GM12878 (cell line): Measurements from ENCODE around the gene OTUB2. TPM values are rescaled to one million over a fixed set of nuclear protein-coding genes. Genes with fewer than 3 reads are reported as not detected.

Source experiments
- ATAC-seq: fragments of 200-7000 bp; cut with Tn5 transposase; 3 replicates; pipeline ENCODE4 v1.9.1; 2020; ENCODE audit warnings: mild to moderate bottlenecking, moderate library complexity
- BruUV-seq: library from RNA; stranded (reverse); fragments of 400-500 nt; replicated peaks from 2 replicates; lab custom pipeline; 2021; lab: Mats Ljungman, UMichigan
- CTCF ChIA-PET: fragments of 300-600 bp; sonication (Branson Sonifier 250); formaldehyde crosslinking; extraction: SDS; loops from one replicate; lab custom pipeline; 2021; ENCODE audit warnings: inconsistent platforms; lab: Yijun Ruan, JAX
- POLR2A ChIA-PET: fragments of 350-600 bp; formaldehyde crosslinking; extraction: SDS; loops from one replicate; lab custom pipeline; 2021; ENCODE audit warnings: inconsistent platforms; lab: Charles Lee
- RAD21 ChIA-PET: fragments of 300-600 bp; sonication (Branson Sonifier 250); formaldehyde crosslinking; loops from one replicate; lab custom pipeline; 2023; ENCODE audit warnings: antibody characterized with exemption; ENCODE audit not compliant: unreplicated experiment; lab: Charles Lee
- SMC1A ChIA-PET: fragments of 300-600 bp; sonication (Branson Sonifier 250); formaldehyde crosslinking; loops from one replicate; lab custom pipeline; 2023; ENCODE audit not compliant: unreplicated experiment, uncharacterized antibody; lab: Charles Lee
- DNase-seq: peaks from one replicate; pipeline ENCODE4 v3.0.0-alpha.2; 2011; ENCODE audit warnings: low read depth, low spot score
- FAIRE-seq: peaks from 3 replicates; lab custom pipeline; 2011; peaks lifted over from hg19 to GRCh38; lab: Jason Lieb, UNC
- H2AFZ ChIP-seq: 2 replicates; pipeline ENCODE4 v1.6.0; 2011; ENCODE audit warnings: low read depth, low read length, control low read depth; ENCODE audit not compliant: control insufficient read depth
- H3K27ac ChIP-seq: 2 replicates; pipeline ENCODE4 v1.5.1; 2011; ENCODE audit warnings: control low read depth; ENCODE audit not compliant: control insufficient read depth, insufficient read depth
- H3K27me3 ChIP-seq, 2 experiments: replicated peaks in 1 of 2; 2 replicates each; pipeline versions ENCODE4 v1.6.0 to v1.6.1; 2011; ENCODE audit warnings: low read length in 1 of 2; ENCODE audit not compliant: control insufficient read depth in 2 of 2, insufficient read depth in 2 of 2
- H3K36me3 ChIP-seq, 2 experiments: 2 replicates each; pipeline ENCODE4 v1.5.1; 2011; ENCODE audit warnings: low read length in 1 of 2; ENCODE audit not compliant: control insufficient read depth in 2 of 2, insufficient read depth in 2 of 2
- H3K4me1 ChIP-seq: 2 replicates; pipeline ENCODE4 v1.6.1; 2011; ENCODE audit warnings: mild to moderate bottlenecking, low read length, moderate library complexity, mixed read lengths; ENCODE audit not compliant: control insufficient read depth, insufficient read depth
- H3K4me2 ChIP-seq: 2 replicates; pipeline ENCODE4 v1.6.0; 2011; ENCODE audit warnings: control low read depth; ENCODE audit not compliant: control insufficient read depth, insufficient read depth
- H3K4me3 ChIP-seq: fragments of 200-600 bp; sonication (generic); 2 replicates; pipeline ENCODE4 v1.5.1; 2016
- H3K79me2 ChIP-seq: 2 replicates; pipeline ENCODE4 v1.6.0; 2011; ENCODE audit warnings: low read length; ENCODE audit not compliant: control insufficient read depth, insufficient read depth
- H3K9ac ChIP-seq: 2 replicates; pipeline ENCODE4 v1.8.0; 2011; ENCODE audit warnings: low read length, control low read depth, mixed read lengths; ENCODE audit not compliant: control insufficient read depth, insufficient read depth
- H3K9me3 ChIP-seq: replicated peaks from 3 replicates; pipeline ENCODE4 v1.5.1; 2011; ENCODE audit warnings: mild to moderate bottlenecking, low read length; ENCODE audit not compliant: control insufficient read depth, insufficient read depth
- H4K20me1 ChIP-seq: 2 replicates; pipeline ENCODE4 v1.6.0; 2011; ENCODE audit not compliant: control insufficient read depth, insufficient read depth
- BACH1 ChIP-seq: fragments of 450-650 bp; IDR thresholded peaks from 2 replicates; pipeline ENCODE4 v1.6.1; 2017; ENCODE audit warnings: mild to moderate bottlenecking, borderline replicate concordance
- BHLHE40 ChIP-seq, 2 experiments: fragments of 450-650 bp in 1 of 2; IDR thresholded peaks; 2 replicates each; pipeline ENCODE4 v1.6.1; 2011 to 2017; ENCODE audit warnings: low read depth in 2 of 2, borderline replicate concordance in 1 of 2, improper control_type of control experiment in 1 of 2, low read length in 1 of 2, mild to moderate bottlenecking in 1 of 2
- CBFB ChIP-seq: IDR thresholded peaks from 2 replicates; pipeline ENCODE4 v1.6.1; 2016; ENCODE audit warnings: antibody characterized with exemption, low read depth
- CEBPB ChIP-seq, 2 experiments: fragments of 150-350 bp in 1 of 2; IDR thresholded peaks; 2 replicates each; pipeline ENCODE4 v1.6.1; 2012 to 2014; ENCODE audit warnings: low read depth in 2 of 2, low read length in 2 of 2, borderline replicate concordance in 1 of 2, inconsistent platforms in 1 of 2
- LARP7 ChIP-seq: fragments of 450-650 bp; IDR thresholded peaks from 2 replicates; pipeline ENCODE4 v1.6.1; 2017; ENCODE audit warnings: mild to moderate bottlenecking
- SREBF2 ChIP-seq: IDR thresholded peaks from 2 replicates; pipeline ENCODE4 v1.6.1; 2012; ENCODE audit warnings: mild to moderate bottlenecking, low read length
- TAF1 ChIP-seq: IDR thresholded peaks from 2 replicates; pipeline ENCODE4 v1.6.1; 2011; ENCODE audit warnings: mild to moderate bottlenecking, low read depth, low read length, borderline replicate concordance
- TCF12 ChIP-seq: IDR thresholded peaks from 2 replicates; pipeline ENCODE4 v1.6.1; 2011; ENCODE audit warnings: low read depth, mild to moderate bottlenecking, low read length
- ZBED1 ChIP-seq: IDR thresholded peaks from 2 replicates; pipeline ENCODE4 v1.6.1; 2016; ENCODE audit warnings: borderline replicate concordance
- WGBS: methylation state at CpG from one replicate; pipeline ENCODE4 v1.1.6; 2016; ENCODE audit warnings: low lambda C conversion rate; ENCODE audit not compliant: insufficient replicate concordance, insufficient coverage; ENCODE audit errors: missing lambda C conversion rate; 5-methylcytosine and 5-hydroxymethylcytosine counted together
- in situ Hi-C: fragments of 300-500 bp; cut with MboI; formaldehyde crosslinking; loops from 9 replicates; pipeline ENCODE4 v1.14.3; 2018; ENCODE audit warnings: mixed read lengths
- intact Hi-C: fragments of 100-400 bp; cut with micrococcal nuclease; formaldehyde crosslinking; loops from one replicate; pipeline ENCODE4 v1.14.2; 2022; ENCODE audit not compliant: unreplicated experiment
- polyA plus RNA-seq, 11 experiments: library from polyadenylated mRNA; depleted of rRNA in 4 of 11; unstranded in 6 of 11; stranded (reverse) in 5 of 11; fragments of >200 nt; fragmentation: Nextera tagmentation in 4 of 11; fragmentation: Illumina TruSeq in 1 of 11; extraction: Ambion mirVana in 4 of 11; extraction: Trizol in 1 of 11; gene quantifications; 1 replicate in 1 of 11; 2 replicates in 10 of 11; pipeline versions ENCODE4 v1.2.1 to v1.2.3, GENCODE V29; 2011 to 2016; ENCODE audit warnings: inconsistent platforms in 2 of 11, missing spikeins in 2 of 11, low read depth in 1 of 11
- total RNA-seq, 4 experiments: library from RNA; depleted of rRNA in 3 of 4; stranded (reverse); fragments of >200 nt in 3 of 4; fragmentation: Illumina TruSeq in 1 of 4; extraction: Trizol in 1 of 4; gene quantifications; 2 replicates each; pipeline versions ENCODE4 v1.2.1 to v1.2.3, GENCODE V29; 2013 to 2021
- TF ChIP-seq, protein P1 (sequence below): fragments of 450-650 bp; IDR thresholded peaks from 2 replicates; pipeline ENCODE4 v1.6.1; 2017; ENCODE audit warnings: mild to moderate bottlenecking, low read depth, inconsistent platforms; ENCODE audit not compliant: poor library complexity, severe bottlenecking
- TF ChIP-seq, protein P2 (sequence below): fragments of 450-650 bp; IDR thresholded peaks from 2 replicates; pipeline ENCODE4 v1.6.1; 2017; ENCODE audit warnings: mild to moderate bottlenecking, moderate library complexity
- TF ChIP-seq, protein P3 (sequence below): IDR thresholded peaks from 2 replicates; pipeline ENCODE4 v1.6.1; 2011; ENCODE audit warnings: low read depth, low read length, improper control_type of control experiment, borderline replicate concordance
- TF ChIP-seq, protein P4 (sequence below): fragments of 450-650 bp; IDR thresholded peaks from 2 replicates; pipeline ENCODE4 v1.6.1; 2016; ENCODE audit warnings: mild to moderate bottlenecking

OTUB2 gene
- total and polyA plus RNA-seq, 10 of the 15 experiments (the other 5 are each of a cell fraction or from before 2014, with no cell fraction given) = 0.05 to 0.82 (median 0.43) TPM

DNA sequence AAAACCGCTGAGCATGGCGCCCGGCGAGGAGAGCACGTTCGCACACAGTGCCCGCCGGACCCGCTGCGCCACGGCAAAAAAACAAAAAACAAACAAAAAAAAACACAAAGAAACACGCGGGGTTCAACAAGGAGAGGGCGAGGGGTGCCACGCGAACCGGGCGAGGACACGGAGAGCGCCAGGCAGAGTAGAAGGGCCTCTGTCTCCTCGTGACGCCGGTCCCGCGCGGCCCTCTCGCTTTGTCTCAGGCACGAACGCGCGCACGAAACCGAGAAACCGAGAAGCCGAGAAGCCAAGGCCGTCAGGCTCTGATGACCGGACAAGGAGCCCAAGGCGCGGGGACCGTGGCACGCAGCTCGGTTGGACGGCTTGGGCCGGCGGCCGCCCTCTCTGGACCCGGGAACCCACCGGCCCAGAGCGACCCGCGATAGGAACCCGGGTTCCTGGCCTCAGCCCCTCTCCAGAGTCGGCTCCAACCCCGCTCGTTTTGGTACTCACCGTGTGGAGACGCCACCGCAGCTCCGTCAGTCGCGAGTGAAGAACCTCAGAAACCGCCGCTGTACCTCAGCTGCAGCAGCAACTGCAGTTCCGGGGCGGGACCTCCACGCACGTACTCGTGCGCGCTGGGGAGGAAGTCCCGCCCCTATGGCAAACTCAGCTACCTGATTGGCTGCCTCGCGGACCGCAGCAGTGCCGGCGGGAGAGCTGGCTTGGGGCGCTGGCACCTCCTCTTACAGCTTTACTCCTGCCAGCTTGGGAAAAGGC lies 54.7 kb downstream of the OTUB2 start, which contains the start of the genes DDX24 and IFI27L1:
Gene DDX24 (minus strand): TSS at position 582 of the 765 bp plus-strand sequence. CDS start 1,460 bp downstream, outside the sequence.
Gene IFI27L1 (plus strand): TSS at position 690 of the 765 bp plus-strand sequence. CDS start 15,628 bp downstream, outside the sequence.
- in situ Hi-C loops = no loop called here
- BruUV-seq = no TSS peak
- peak; percentile 96 for ATAC-seq
- ChIA-PET SMC1A (interaction anchor here (1.2 to 2.8 kb wide), 6 partner anchors 12 to 141 kb away, joined by 3 to 10 read pairs (median 7); no protein-coding TSS in a partner anchor), RAD21 (interaction anchor here (0.5 to 2.0 kb wide), 10 partner anchors 24 to 1434 kb away, joined by 3 to 13 read pairs (median 3); partner anchors contain the start of gene IFI27L2), CTCF (interaction anchor here (0.6 to 4.5 kb wide), 18 partner anchors 12 to 191 kb away, joined by 3 to 17 read pairs (median 4); partner anchors contain the start of gene OTUB2), POLR2A (interaction anchor here (1.0 to 3.0 kb wide), 3 partner anchors 9 to 48 kb away, joined by 6 to 14 read pairs (median 6); partner anchors contain the start of gene IFI27L2)
- Histone ChIP-seq H3K27ac (peak within 1 kb of the TSS; percentile 96), H3K4me2 (peak within 1 kb of the TSS; percentile 89), H2AFZ (peak within 1 kb of the TSS; percentile 98), H3K4me1 (peaks cover 3% of the 10 kb centered on the region), H3K79me2 (peaks cover 57% of the 10 kb centered on the region), H4K20me1 (peaks cover 5% of the 10 kb centered on the region; the same call in 1 of the 2 replicates), H3K4me3 (peak within 1 kb of the TSS; percentile 72), H3K9me3 (peaks cover 10% of the 10 kb centered on the region), H3K9ac (peak within 1 kb of the TSS; percentile 98), H3K27me3 (no peaks in the 10 kb centered on the region), H3K36me3 (peaks cover 0 to 20% of the 10 kb centered on the region in 2 experiments; a peak in 3 of 4 replicates)
- peak; percentile 85 for DNase-seq
- WGBS = under 1% methylated on average over 76 of the region's 77 CpGs
- peak; percentile 86 for FAIRE-seq
- intact Hi-C loops = loop anchor here (5.0 kb wide), 1 partner anchor 104 kb away; the partner anchor contains the start of gene ASB2
- TF ChIP-seq BACH1 = 0 out of 2 replicates have a peak, but pooled peaks have one; percentile 18
- peak; percentile 91 to 98; a peak in 3 of 4 replicates for TF ChIP-seq BHLHE40 (IDR thresholded peaks at IDR 0.05; ENCODE audit: borderline replicate concordance in 1 of 2, low read depth in 2 of 2, low read length in 1 of 2)
- no peak for TF ChIP-seq ZBED1
- TF ChIP-seq LARP7 = peak; percentile 94
- TF ChIP-seq CBFB = peak; percentile 87
- TF ChIP-seq, protein P1, sequence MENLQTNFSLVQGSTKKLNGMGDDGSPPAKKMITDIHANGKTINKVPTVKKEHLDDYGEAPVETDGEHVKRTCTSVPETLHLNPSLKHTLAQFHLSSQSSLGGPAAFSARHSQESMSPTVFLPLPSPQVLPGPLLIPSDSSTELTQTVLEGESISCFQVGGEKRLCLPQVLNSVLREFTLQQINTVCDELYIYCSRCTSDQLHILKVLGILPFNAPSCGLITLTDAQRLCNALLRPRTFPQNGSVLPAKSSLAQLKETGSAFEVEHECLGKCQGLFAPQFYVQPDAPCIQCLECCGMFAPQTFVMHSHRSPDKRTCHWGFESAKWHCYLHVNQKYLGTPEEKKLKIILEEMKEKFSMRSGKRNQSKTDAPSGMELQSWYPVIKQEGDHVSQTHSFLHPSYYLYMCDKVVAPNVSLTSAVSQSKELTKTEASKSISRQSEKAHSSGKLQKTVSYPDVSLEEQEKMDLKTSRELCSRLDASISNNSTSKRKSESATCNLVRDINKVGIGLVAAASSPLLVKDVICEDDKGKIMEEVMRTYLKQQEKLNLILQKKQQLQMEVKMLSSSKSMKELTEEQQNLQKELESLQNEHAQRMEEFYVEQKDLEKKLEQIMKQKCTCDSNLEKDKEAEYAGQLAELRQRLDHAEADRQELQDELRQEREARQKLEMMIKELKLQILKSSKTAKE = no peak
- TF ChIP-seq, protein P2, sequence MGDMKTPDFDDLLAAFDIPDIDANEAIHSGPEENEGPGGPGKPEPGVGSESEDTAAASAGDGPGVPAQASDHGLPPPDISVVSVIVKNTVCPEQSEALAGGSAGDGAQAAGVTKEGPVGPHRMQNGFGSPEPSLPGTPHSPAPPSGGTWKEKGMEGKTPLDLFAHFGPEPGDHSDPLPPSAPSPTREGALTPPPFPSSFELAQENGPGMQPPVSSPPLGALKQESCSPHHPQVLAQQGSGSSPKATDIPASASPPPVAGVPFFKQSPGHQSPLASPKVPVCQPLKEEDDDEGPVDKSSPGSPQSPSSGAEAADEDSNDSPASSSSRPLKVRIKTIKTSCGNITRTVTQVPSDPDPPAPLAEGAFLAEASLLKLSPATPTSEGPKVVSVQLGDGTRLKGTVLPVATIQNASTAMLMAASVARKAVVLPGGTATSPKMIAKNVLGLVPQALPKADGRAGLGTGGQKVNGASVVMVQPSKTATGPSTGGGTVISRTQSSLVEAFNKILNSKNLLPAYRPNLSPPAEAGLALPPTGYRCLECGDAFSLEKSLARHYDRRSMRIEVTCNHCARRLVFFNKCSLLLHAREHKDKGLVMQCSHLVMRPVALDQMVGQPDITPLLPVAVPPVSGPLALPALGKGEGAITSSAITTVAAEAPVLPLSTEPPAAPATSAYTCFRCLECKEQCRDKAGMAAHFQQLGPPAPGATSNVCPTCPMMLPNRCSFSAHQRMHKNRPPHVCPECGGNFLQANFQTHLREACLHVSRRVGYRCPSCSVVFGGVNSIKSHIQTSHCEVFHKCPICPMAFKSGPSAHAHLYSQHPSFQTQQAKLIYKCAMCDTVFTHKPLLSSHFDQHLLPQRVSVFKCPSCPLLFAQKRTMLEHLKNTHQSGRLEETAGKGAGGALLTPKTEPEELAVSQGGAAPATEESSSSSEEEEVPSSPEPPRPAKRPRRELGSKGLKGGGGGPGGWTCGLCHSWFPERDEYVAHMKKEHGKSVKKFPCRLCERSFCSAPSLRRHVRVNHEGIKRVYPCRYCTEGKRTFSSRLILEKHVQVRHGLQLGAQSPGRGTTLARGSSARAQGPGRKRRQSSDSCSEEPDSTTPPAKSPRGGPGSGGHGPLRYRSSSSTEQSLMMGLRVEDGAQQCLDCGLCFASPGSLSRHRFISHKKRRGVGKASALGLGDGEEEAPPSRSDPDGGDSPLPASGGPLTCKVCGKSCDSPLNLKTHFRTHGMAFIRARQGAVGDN = peak; percentile 53
- no peak for TF ChIP-seq SREBF2
- TF ChIP-seq TCF12 = peak; percentile 71; the same call in 1 of the 2 replicates
- TF ChIP-seq, protein P3, sequence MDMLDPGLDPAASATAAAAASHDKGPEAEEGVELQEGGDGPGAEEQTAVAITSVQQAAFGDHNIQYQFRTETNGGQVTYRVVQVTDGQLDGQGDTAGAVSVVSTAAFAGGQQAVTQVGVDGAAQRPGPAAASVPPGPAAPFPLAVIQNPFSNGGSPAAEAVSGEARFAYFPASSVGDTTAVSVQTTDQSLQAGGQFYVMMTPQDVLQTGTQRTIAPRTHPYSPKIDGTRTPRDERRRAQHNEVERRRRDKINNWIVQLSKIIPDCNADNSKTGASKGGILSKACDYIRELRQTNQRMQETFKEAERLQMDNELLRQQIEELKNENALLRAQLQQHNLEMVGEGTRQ = no peak
- TF ChIP-seq, protein P4, sequence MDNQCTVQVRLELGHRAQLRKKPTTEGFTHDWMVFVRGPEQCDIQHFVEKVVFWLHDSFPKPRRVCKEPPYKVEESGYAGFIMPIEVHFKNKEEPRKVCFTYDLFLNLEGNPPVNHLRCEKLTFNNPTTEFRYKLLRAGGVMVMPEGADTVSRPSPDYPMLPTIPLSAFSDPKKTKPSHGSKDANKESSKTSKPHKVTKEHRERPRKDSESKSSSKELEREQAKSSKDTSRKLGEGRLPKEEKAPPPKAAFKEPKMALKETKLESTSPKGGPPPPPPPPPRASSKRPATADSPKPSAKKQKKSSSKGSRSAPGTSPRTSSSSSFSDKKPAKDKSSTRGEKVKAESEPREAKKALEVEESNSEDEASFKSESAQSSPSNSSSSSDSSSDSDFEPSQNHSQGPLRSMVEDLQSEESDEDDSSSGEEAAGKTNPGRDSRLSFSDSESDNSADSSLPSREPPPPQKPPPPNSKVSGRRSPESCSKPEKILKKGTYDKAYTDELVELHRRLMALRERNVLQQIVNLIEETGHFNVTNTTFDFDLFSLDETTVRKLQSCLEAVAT = peak; percentile 53; the same call in 1 of the 2 replicates
- TF ChIP-seq TAF1 = peak; percentile 92
- no peak for TF ChIP-seq CEBPB (IDR thresholded peaks at IDR 0.05; ENCODE audit: borderline replicate concordance in 1 of 2, low read depth in 2 of 2, low read length in 2 of 2)
